Endothelial cell (in vitro differentiated cells): Measurements from ENCODE around the gene ASAP2. TPM values are rescaled to one million over a fixed set of nuclear protein-coding genes. Genes with fewer than 3 reads are reported as not detected.

Source experiments
- DNase-seq: peaks from one replicate; pipeline ENCODE4 v3.0.0; 2021; ENCODE audit warnings: low spot score
- H3K27ac Mint-ChIP-seq: one replicate; pipeline ENCODE4 v1.8.0; 2021; ENCODE audit warnings: mixed read lengths, inconsistent platforms; ENCODE audit not compliant: unreplicated experiment
- H3K27me3 Mint-ChIP-seq: one replicate; pipeline ENCODE4 v1.8.0; 2021; ENCODE audit warnings: mild to moderate bottlenecking, moderate library complexity, mixed read lengths, inconsistent platforms; ENCODE audit not compliant: unreplicated experiment
- H3K36me3 Mint-ChIP-seq: one replicate; pipeline ENCODE4 v1.8.0; 2021; ENCODE audit warnings: mild to moderate bottlenecking, low read depth, mixed read lengths, inconsistent platforms; ENCODE audit not compliant: unreplicated experiment
- H3K4me1 Mint-ChIP-seq: one replicate; pipeline ENCODE4 v1.8.0; 2021; ENCODE audit warnings: mild to moderate bottlenecking, mixed read lengths, inconsistent platforms; ENCODE audit not compliant: unreplicated experiment
- H3K4me3 Mint-ChIP-seq: one replicate; pipeline ENCODE4 v1.8.0; 2021; ENCODE audit warnings: mild to moderate bottlenecking, mixed read lengths, inconsistent platforms; ENCODE audit not compliant: unreplicated experiment
- H3K9me3 Mint-ChIP-seq: one replicate; pipeline ENCODE4 v1.8.0; 2021; ENCODE audit warnings: mixed read lengths, inconsistent platforms; ENCODE audit not compliant: unreplicated experiment
- CTCF ChIP-seq: fragments of 200-600 bp; sonication (generic); IDR thresholded peaks from one replicate; pipeline ENCODE4 v1.5.0; 2021; ENCODE audit warnings: antibody characterized with exemption; ENCODE audit not compliant: unreplicated experiment
- total RNA-seq: library from RNA; stranded (reverse); fragmentation: NEBNext Ultra II Directional; extraction: Animal tissue kit (Norgen Biotek cat#: 25700); gene quantifications from one replicate; pipeline ENCODE4 v1.2.1, GENCODE V29; 2021; ENCODE audit not compliant: unreplicated experiment

The ASAP2 gene
- total RNA-seq, 1 donor from 2014 or later = 31.8 TPM

- no peaks in the 10 kb centered on the region for H3K27me3 Mint-ChIP-seq
- H3K4me3 Mint-ChIP-seq = peak overlapping the region; percentile 15
- no peaks in the 10 kb centered on the region for H3K9me3 Mint-ChIP-seq
- peaks cover 13% of the 10 kb centered on the region for H3K36me3 Mint-ChIP-seq
- H3K4me1 Mint-ChIP-seq = no peaks in the 10 kb centered on the region
- DNase-seq = no peak
- TF ChIP-seq CTCF = no peak
- no peak overlapping the region for H3K27ac Mint-ChIP-seq
Observed at GRCh38 chr2:9406529-9407362, 200.1 kb downstream of the ASAP2 start.

GRCh38 chr2:9407363-9407811 is 200.8 kb downstream of the ASAP2 start:
- Mint-ChIP-seq H3K27ac (no peak overlapping the region), H3K4me1 (no peaks in the 10 kb centered on the region), H3K27me3 (no peaks in the 10 kb centered on the region), H3K4me3 (no peak overlapping the region), H3K36me3 (peaks cover 13% of the 10 kb centered on the region), H3K9me3 (no peaks in the 10 kb centered on the region)
- DNase-seq = no peak
- no peak for TF ChIP-seq CTCF

- Mint-ChIP-seq H3K36me3 (peaks cover 10% of the 10 kb centered on the region), H3K27me3 (peaks cover under 1% of the 10 kb centered on the region), H3K4me1 (no peaks in the 10 kb centered on the region), H3K9me3 (no peaks in the 10 kb centered on the region), H3K4me3 (no peak overlapping the region), H3K27ac (no peak overlapping the region)
- TF ChIP-seq CTCF = no peak
- no peak for DNase-seq
Observed at GRCh38 chr2:9408641-9409151, 202.1 kb downstream of the ASAP2 start.

GRCh38 chr2:9410108-9410507 is 203.5 kb downstream of the ASAP2 start:
- Mint-ChIP-seq H3K27me3 (peaks cover 3% of the 10 kb centered on the region), H3K9me3 (no peaks in the 10 kb centered on the region), H3K4me3 (no peak overlapping the region), H3K4me1 (no peaks in the 10 kb centered on the region), H3K27ac (no peak overlapping the region), H3K36me3 (peaks cover 15% of the 10 kb centered on the region)
- no peak for DNase-seq
- TF ChIP-seq CTCF = no peak

GRCh38 chr2:9412781-9413180 is 206.2 kb downstream of the ASAP2 start:
- DNase-seq = no peak
- no peak overlapping the region for H3K27ac Mint-ChIP-seq
- H3K4me1 Mint-ChIP-seq = no peaks in the 10 kb centered on the region

More at GRCh38 chr2:9412781-9413180, 206.2 kb downstream of the ASAP2 start:
- Mint-ChIP-seq H3K36me3 (peaks cover 16% of the 10 kb centered on the region), H3K27me3 (peaks cover 3% of the 10 kb centered on the region), H3K9me3 (no peaks in the 10 kb centered on the region), H3K4me3 (no peak overlapping the region)
- no peak for TF ChIP-seq CTCF
